ENCODE data around the gene ANKRD16. TPM values are rescaled to one million over a fixed set of nuclear protein-coding genes. Genes with fewer than 3 reads are reported as not detected.

Gene ANKRD16
- total RNA-seq, 6 donors from 2014 or later, result 4.3 to 27.2 (median 7.5) TPM

DNA sequence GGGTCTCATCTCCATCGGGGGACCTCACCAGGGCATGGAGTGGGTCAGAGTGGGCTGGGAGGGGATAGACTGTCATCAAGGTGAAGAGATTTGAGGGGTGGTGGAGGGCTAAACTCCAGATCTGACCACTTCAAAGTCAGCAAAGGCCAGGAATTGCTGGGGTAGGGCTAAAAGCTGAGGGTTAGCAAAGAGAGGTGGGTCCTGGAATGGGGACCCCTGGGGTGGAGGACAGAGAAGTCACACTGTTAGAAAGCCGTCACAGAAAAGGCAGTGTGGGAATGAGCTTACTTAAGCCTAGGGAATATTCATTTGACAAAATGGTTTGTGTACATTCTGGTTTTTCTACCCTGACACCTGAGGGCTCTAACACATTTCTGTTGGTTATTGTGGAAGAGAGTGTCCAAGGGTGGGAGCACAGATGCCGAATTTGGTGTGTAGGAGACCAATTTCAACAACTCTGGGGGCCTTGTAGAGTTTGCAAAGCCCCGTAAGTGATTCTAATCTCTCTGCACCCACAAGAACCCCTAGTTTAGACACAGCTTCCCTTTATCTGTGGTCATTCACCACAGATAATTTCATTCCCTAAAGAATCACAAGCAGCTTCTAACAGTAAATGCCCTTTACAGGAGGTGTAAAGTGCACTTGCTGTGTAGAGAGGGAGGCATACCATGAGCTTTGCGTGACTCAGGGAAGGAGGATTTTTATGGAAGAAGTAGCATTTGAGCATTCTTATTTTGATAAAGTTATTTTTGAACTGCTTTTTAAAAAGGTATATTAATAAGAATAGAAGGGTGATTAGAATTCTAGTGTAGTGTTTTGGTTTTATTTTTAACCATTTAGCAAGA is 6.7 kb upstream of the ANKRD16 start:
- Histone ChIP-seq H3K27me3 (no peaks in the 10 kb centered on the region), H3K4me1 (peaks cover 9 to 30% (median 19%) of the 10 kb centered on the region in 4 donors), H3K36me3 (peaks cover 0 to 34% (median 10%) of the 10 kb centered on the region in 4 donors), H3K4me3 (no peak overlapping the region), H3K9me3 (peaks cover 0 to 4% (median 2%) of the 10 kb centered on the region in 4 donors), H3K27ac (no peak overlapping the region)
- DNase-seq, result no peak
- ATAC-seq (ENCODE audit: low FRiP score in 2 of 2), result no peak
- WGBS, 2 donors, result 93 to 94% methylated on average over 5 of the region's 5 CpGs
- no peak for TF ChIP-seq CTCF (IDR thresholded peaks at IDR 0.05)
- no peak for TF ChIP-seq POLR2AphosphoS5 (IDR thresholded peaks at IDR 0.05)
- TF ChIP-seq POLR2A (IDR thresholded peaks at IDR 0.05), result no peak
- TF ChIP-seq EP300 (IDR thresholded peaks at IDR 0.05), result no peak

DNA sequence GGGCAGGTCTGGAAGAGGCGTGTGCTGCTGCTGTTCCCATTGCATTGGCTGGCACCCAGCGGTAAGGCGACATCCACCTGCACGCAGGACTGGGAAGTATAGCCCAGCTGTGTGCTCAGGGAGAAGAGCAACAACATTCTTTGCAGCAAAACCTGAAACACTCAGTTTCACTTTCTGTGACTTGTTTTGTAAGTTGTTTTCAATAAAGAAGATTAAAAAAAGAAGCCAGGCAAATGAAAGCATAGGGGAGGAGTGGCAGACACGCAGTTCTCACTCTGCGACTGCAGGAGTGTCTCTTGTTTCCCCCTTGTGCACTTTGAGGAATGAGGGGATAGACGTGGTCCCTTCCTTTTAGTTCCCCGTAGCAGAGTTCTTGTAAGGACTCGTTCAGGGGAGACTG is 6.1 kb upstream of the ANKRD16 start:
- no peak for ATAC-seq (ENCODE audit: low FRiP score in 2 of 2)
- H3K27ac ChIP-seq, result no peak overlapping the region
- 86 to 87% methylated on average over 9 of the region's 9 CpGs for WGBS, 2 donors

GRCh38 chr10:5895365-5895764 is 5.7 kb upstream of the ANKRD16 start:
- peaks cover 0 to 34% (median 10%) of the 10 kb centered on the region in 4 donors for H3K36me3 ChIP-seq
- no peaks in the 10 kb centered on the region for H3K27me3 ChIP-seq
- no peak for DNase-seq
- no peak overlapping the region for H3K4me3 ChIP-seq
- WGBS, 2 donors, result 89 to 94% methylated on average over 3 of the region's 3 CpGs
- no peak for TF ChIP-seq POLR2A (IDR thresholded peaks at IDR 0.05)
- TF ChIP-seq POLR2AphosphoS5 (IDR thresholded peaks at IDR 0.05), result no peak
- TF ChIP-seq EP300 (IDR thresholded peaks at IDR 0.05), result no peak
- TF ChIP-seq CTCF (IDR thresholded peaks at IDR 0.05), result no peak
- H3K4me1 ChIP-seq, result peaks cover 17 to 38% (median 28%) of the 10 kb centered on the region in 4 donors
- H3K9me3 ChIP-seq, result peaks cover 0 to 4% (median 2%) of the 10 kb centered on the region in 4 donors
- no peak for ATAC-seq (ENCODE audit: low FRiP score in 2 of 2)
- no peak overlapping the region for H3K27ac ChIP-seq

More for the DNA sequence above, 6.1 kb upstream of the ANKRD16 start:
- H3K27me3 ChIP-seq, result no peaks in the 10 kb centered on the region
- H3K4me3 ChIP-seq, result no peak overlapping the region
- peaks cover 15 to 36% (median 25%) of the 10 kb centered on the region in 4 donors for H3K4me1 ChIP-seq
- no peak for TF ChIP-seq POLR2AphosphoS5 (IDR thresholded peaks at IDR 0.05)
- no peak for DNase-seq
- H3K36me3 ChIP-seq, result peaks cover 0 to 34% (median 10%) of the 10 kb centered on the region in 4 donors
- peaks cover 0 to 4% (median 2%) of the 10 kb centered on the region in 4 donors for H3K9me3 ChIP-seq

DNA sequence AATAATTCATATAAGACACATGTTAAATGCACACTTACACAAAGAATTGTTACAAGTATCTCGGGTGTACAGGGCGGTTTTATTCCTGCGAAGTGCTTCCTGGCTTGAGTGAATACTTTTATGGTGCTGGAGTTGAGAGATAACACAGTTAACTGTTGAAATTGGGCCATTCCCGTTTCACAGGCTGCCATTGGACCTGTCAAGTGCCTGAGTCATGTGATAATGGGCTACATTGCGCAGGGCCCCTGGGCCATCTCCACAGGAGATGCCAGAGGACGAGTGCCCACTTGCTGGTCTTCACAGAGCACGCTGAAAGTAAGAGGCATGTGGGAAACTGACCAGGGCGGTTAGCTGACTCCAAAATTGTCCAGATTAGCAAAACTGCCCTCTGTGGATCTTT is 5.2 kb upstream of the ANKRD16 start:
- WGBS, 2 donors, result 74 to 83% methylated on average over 8 of the region's 8 CpGs
- no peak for ATAC-seq (ENCODE audit: low FRiP score in 2 of 2)
- no peak for TF ChIP-seq POLR2A (IDR thresholded peaks at IDR 0.05)
- TF ChIP-seq CTCF (IDR thresholded peaks at IDR 0.05), result no peak
- TF ChIP-seq POLR2AphosphoS5 (IDR thresholded peaks at IDR 0.05), result no peak
- no peak for TF ChIP-seq EP300 (IDR thresholded peaks at IDR 0.05)

DNA sequence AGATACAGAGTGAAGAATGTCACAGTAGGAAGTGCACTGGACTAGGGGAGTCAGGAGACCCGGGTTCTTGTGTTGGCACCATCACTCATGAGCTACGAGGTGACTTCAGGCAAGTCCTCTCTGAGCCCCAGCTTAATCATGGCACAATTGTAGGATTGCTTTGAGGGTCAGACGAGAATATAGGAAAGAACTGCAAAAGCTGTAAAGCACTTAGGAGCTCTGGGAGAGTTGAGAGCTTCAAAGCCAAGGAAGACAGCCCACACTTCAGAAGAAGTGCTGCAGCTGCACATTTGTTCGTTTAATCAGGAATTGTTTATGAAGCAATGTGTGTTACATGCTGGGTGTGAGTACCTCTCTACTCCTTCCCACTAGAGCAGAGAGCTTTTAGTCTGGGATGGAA is 4.7 kb upstream of the ANKRD16 start:
- 64 to 71% methylated on average over 4 of the region's 4 CpGs for WGBS, 2 donors
- peaks cover 0 to 34% (median 10%) of the 10 kb centered on the region in 4 donors for H3K36me3 ChIP-seq
- TF ChIP-seq EP300 (IDR thresholded peaks at IDR 0.05) (no peak), POLR2AphosphoS5 (IDR thresholded peaks at IDR 0.05) (no peak), CTCF (IDR thresholded peaks at IDR 0.05) (no peak), POLR2A (IDR thresholded peaks at IDR 0.05) (no peak)

More for the DNA sequence above, 5.2 kb upstream of the ANKRD16 start:
- DNase-seq, result peak in 1 of 2 donors; percentile 40
- Histone ChIP-seq H3K27me3 (no peaks in the 10 kb centered on the region), H3K9me3 (peaks cover 0 to 4% (median 2%) of the 10 kb centered on the region in 4 donors), H3K4me1 (peaks cover 17 to 38% (median 28%) of the 10 kb centered on the region in 4 donors), H3K36me3 (peaks cover 0 to 34% (median 10%) of the 10 kb centered on the region in 4 donors), H3K27ac (no peak overlapping the region), H3K4me3 (no peak overlapping the region)

More for the DNA sequence above, 4.7 kb upstream of the ANKRD16 start:
- Histone ChIP-seq H3K4me3 (no peak overlapping the region), H3K4me1 (peaks cover 17 to 38% (median 28%) of the 10 kb centered on the region in 4 donors), H3K27ac (peak overlapping the region in 1 of 4 donors; percentile 7), H3K9me3 (peaks cover 0 to 4% (median 2%) of the 10 kb centered on the region in 4 donors), H3K27me3 (no peaks in the 10 kb centered on the region)
- DNase-seq, result no peak
- ATAC-seq (ENCODE audit: low FRiP score in 2 of 2), result no peak

Data from upper lobe of left lung (tissue), 6 donors.